Muscle of leg (tissue), 11 donors: Measurements from ENCODE around the gene CCRL2. TPM values are rescaled to one million over a fixed set of nuclear protein-coding genes. Genes with fewer than 3 reads are reported as not detected.

Experiments
- DNase-seq: peaks from one replicate; pipeline ENCODE4 v3.0.0; 2013
- H3K27ac ChIP-seq: one replicate; pipeline ENCODE4 v1.5.1; 2013; ENCODE audit warnings: mild to moderate bottlenecking, low read length, control low read depth
- H3K27me3 ChIP-seq: one replicate; pipeline ENCODE4 v1.6.1; 2013; ENCODE audit warnings: low read length; ENCODE audit not compliant: control insufficient read depth, insufficient read depth
- H3K36me3 ChIP-seq: one replicate; pipeline ENCODE4 v1.6.1; 2013; ENCODE audit warnings: low read length; ENCODE audit not compliant: control insufficient read depth, insufficient read depth
- H3K4me1 ChIP-seq: one replicate; pipeline ENCODE4 v1.6.1; 2013; ENCODE audit warnings: low read length; ENCODE audit not compliant: control insufficient read depth, insufficient read depth
- H3K4me3 ChIP-seq: one replicate; pipeline ENCODE4 v1.5.1; 2013; ENCODE audit warnings: low read length, control low read depth
- H3K9me3 ChIP-seq: replicated peaks from 2 replicates; pipeline ENCODE4 v1.6.1; 2013; ENCODE audit warnings: low read depth, low read length; ENCODE audit not compliant: control insufficient read depth
- WGBS: methylation state at CpG from one replicate; pipeline ENCODE4 v1.1.5; 2013; ENCODE audit warnings: missing lambda C conversion rate; ENCODE audit not compliant: insufficient coverage; 5-methylcytosine and 5-hydroxymethylcytosine counted together
- polyA plus RNA-seq, 8 donors: library from polyadenylated mRNA; unstranded; fragments of 120-200 nt; gene quantifications; one replicate each; pipeline versions ENCODE4 v1.2.1 to v1.2.3, GENCODE V29; 2013; ENCODE audit warnings: inconsistent platforms in 1 of 8, low replicate concordance in 1 of 8; ENCODE audit not compliant: insufficient read length in 8 of 8, insufficient read depth in 1 of 8
- total RNA-seq: library from RNA; stranded (reverse); fragments of 120-200 nt; gene quantifications from one replicate; pipeline ENCODE4 v1.2.4, GENCODE V29; 2013

Gene CCRL2
- total and polyA plus RNA-seq, 9 donors: 0.36 to 1.4 (median 0.57) TPM

- no peak overlapping the region for H3K27ac ChIP-seq
- WGBS: 73% methylated on average over 21 of the region's 21 CpGs
- H3K36me3 ChIP-seq: no peaks in the 10 kb centered on the region
- no peak overlapping the region for H3K4me3 ChIP-seq
- DNase-seq: no peak
- no peaks in the 10 kb centered on the region for H3K9me3 ChIP-seq
- H3K27me3 ChIP-seq: peaks cover 6% of the 10 kb centered on the region
- no peaks in the 10 kb centered on the region for H3K4me1 ChIP-seq
Observed at GRCh38 chr3:46455231-46456115, 48.4 kb downstream of the CCRL2 start.

GRCh38 chr3:46456118-46456517 lies 49.1 kb downstream of the CCRL2 start:
- H3K27ac ChIP-seq: no peak overlapping the region
- no peaks in the 10 kb centered on the region for H3K4me1 ChIP-seq
- H3K27me3 ChIP-seq: peaks cover 6% of the 10 kb centered on the region
- no peaks in the 10 kb centered on the region for H3K36me3 ChIP-seq
- WGBS: 82% methylated on average over 14 of the region's 14 CpGs
- DNase-seq: no peak
- no peaks in the 10 kb centered on the region for H3K9me3 ChIP-seq
- no peak overlapping the region for H3K4me3 ChIP-seq

Other genes with a start within 250 kb of the CCRL2 start
- gene CCR1, start 198.9 kb upstream of the CCRL2 start, total RNA-seq: 3.1 TPM
- 1 to 10 TPM; 2.1 to 4.8 (median 3.6) TPM for gene CCR1, start 198.9 kb upstream of the CCRL2 start, polyA plus RNA-seq
- gene CCR3, start 164.8 kb upstream of the CCRL2 start, total RNA-seq: not detected
- not detected for gene CCR3, start 164.8 kb upstream of the CCRL2 start, polyA plus RNA-seq
- 0.98 TPM for gene CCR2, start 53.1 kb upstream of the CCRL2 start, total RNA-seq
- 1 to 10 TPM in 3 of 8 donors, under 1 TPM in 5; 0.35 to 1.7 (median 0.76) TPM for gene CCR2, start 53.1 kb upstream of the CCRL2 start, polyA plus RNA-seq
- 0.13 TPM for gene CCR5, start 36.3 kb upstream of the CCRL2 start, total RNA-seq
- gene CCR5, start 36.3 kb upstream of the CCRL2 start, polyA plus RNA-seq: under 1 TPM; 0.29 to 0.52 (median 0.39) TPM
- 1.3 TPM for gene LTF, start 57.6 kb downstream of the CCRL2 start, total RNA-seq
- 1 to 10 TPM; 2.0 to 6.6 (median 3.6) TPM for gene LTF, start 57.6 kb downstream of the CCRL2 start, polyA plus RNA-seq
- 0.04 TPM for gene RTP3, start 90.7 kb downstream of the CCRL2 start, total RNA-seq
- gene RTP3, start 90.7 kb downstream of the CCRL2 start, polyA plus RNA-seq: under 1 TPM in 1 of 8 donors, not detected in 7; 0.09 TPM
- 4.1 TPM for gene LRRC2, start 159.0 kb downstream of the CCRL2 start, total RNA-seq
- 1 to 10 TPM; 1.1 to 4.1 (median 2.6) TPM for gene LRRC2, start 159.0 kb downstream of the CCRL2 start, polyA plus RNA-seq
- gene FAM240A, start 205.3 kb downstream of the CCRL2 start, total RNA-seq: 0.27 TPM
- gene FAM240A, start 205.3 kb downstream of the CCRL2 start, polyA plus RNA-seq: under 1 TPM in 7 of 8 donors, not detected in 1; 0.19 to 0.63 (median 0.24) TPM